HTR-8/SVneo (cell line): ENCODE measurements around the gene ETS1.

Source experiments
- DNase-seq: peaks from one replicate; pipeline ENCODE4 v3.0.0; 2011; ENCODE audit warnings: low spot score, mixed read lengths; ENCODE audit not compliant: insufficient read length
- FAIRE-seq: peaks from 2 replicates; lab custom pipeline; 2011; peaks lifted over from hg19 to GRCh38; lab: Jason Lieb, UNC

Gene ETS1

DNA sequence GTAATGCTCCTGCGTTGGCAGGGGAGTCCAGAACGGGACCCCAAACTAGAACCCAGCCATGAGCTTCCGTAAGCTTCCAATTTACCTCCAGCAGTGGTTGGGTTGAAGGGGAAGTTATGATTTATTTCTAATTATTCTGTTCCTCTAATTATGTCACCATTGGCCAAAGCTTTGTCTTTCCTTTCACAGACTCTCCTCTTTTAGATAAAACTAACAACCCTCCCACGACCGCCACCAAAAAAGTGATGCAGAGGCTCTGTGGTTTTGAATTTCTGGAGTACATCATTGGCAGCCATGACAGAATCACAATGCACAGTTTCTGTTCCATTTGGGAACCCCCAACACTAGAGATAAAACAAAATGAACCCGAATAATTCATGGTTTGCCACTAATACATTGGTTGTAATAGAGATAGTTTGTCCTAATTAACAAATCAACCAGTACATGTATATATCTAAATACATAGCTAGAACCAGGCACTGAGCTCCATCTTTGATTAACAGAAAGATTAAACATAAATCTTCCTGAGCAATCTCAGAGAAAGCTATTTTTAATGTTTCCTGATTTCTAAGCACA lies 64.3 kb downstream of the ETS1 start:
- no peak for DNase-seq
- no peak for FAIRE-seq

DNA sequence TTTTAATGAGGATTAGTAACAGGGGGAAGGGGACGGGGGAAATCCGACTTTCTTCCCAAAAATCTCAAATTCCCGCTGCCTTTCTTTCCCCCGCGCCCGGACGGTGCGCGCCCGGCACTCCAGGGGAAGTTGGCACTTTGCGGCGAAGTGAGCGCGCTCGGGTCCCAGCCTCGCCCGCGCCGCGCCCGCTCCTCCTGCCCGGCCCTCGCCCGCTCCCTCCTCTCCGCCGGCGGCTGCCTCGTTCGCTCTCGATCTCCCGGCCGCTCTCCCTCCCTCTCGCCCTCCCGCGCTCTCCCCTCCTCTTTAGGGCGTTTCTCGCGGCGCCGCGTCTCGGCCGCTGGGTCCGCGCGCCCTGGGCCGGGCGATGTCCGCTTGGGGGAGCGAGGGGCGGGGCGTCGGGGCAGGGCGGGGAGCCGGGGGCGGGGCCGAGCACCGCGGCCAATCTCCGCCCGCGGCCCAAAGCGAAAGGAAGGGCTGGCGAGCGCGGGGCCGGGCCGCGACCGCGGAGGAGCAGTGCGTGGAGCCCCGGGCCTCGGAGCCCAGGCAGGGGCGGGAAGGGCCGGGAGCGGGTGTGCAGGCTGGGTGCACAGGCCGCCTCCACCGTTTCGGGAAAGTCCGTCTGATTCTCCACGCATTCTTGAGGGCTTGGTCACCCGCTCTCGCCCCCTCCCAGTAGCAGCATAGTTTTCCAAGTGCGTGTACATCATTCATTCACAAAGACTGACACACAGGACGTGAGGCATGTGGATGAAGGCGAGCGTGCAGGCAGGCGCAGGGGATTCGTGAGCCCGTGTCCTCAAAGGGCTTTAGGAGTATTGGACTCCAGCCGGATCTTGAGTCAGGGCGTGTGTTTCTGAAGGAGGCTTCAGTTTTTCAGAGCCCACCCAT lies 65.1 kb downstream of the ETS1 start:
- peak; percentile 65 for DNase-seq
- FAIRE-seq: peak; percentile 83

DNA sequence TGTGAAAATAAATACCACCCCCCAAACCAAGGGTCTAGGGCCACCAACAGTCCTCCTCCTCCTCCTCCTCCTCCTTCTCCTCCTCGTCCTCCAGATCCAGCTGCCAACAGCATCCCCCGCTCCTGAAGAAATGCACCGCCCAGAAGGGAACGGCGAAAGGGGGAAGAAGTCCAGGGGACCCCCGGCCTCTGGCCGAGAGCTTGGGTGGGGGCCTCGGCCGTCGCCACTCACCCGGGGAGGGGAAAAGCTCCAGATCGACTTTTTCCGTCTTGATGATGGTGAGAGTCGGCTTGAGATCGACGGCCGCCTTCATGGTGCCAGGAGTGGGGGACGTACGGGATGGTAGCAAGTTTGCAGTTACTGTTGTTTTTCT lies 65.7 kb downstream of the ETS1 start:
- FAIRE-seq (no peak), DNase-seq (no peak)

DNA sequence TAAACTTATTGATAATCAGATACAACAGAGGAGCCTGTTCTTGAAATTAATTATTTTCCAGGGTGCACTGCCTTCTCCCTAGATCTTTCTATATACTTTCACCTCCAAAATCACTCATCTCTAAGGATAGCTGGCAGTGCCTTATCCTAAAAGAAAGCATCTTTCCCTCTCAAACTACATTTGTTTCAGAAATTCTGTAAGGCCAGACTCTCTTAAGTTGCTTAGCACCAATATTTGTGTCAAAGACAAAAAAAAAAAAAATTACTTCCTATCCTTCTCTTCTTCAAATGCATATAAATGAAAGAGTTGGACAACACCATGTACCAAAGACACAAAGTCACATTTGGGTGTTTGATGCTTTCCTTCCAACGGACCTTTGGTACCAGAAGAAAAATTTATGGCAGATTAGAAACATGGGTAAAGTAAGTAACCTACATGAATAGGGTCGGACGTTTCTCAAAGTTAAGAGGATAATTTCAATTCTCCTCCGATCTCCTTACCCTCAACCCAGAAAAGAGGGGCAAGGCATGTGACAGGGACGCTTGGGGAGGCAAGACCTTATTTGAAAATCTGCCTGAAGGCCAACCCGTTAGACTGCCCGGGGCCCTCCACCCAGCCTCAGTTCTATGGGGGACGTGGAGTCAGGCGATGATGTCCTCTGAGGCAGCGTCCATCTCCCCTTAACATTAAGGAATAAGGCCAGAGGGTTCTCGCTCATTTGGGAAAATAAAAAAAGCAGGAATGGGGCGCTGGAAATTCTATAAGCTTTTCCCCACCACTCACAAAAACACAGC lies 66.3 kb downstream of the ETS1 start:
- FAIRE-seq (no peak), DNase-seq (no peak)

DNA sequence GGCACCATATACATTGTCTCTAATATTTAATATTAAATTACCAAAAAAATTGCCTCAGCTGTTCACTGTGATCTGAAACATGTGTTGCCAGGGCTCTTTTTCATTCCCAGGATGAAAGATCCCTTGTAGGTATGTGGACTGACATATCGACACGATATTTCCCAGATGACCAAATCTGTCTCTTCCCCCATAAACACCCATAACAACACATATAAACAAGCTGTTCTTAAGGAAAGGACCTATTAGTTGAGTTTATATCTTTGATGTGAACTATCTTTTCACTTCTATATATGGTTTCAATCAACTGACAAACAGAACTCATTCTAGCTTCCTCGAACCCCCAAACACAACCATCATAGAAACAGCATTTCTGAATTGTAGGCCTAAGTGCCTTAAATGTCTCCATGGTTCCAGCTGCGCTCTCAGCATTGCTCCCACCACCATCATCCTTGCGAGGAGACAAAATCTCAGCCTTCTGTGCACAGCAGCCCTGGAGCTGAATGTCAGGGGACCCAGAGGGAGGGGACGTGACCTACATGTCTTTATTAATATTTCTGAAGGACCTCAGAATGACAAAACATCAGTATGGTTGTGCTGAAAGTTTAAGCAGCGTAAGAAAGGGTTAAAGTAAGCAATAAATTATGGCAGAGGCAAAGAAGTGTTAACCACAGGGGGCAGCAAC lies 67.0 kb downstream of the ETS1 start:
- no peak for DNase-seq
- FAIRE-seq: no peak

DNA sequence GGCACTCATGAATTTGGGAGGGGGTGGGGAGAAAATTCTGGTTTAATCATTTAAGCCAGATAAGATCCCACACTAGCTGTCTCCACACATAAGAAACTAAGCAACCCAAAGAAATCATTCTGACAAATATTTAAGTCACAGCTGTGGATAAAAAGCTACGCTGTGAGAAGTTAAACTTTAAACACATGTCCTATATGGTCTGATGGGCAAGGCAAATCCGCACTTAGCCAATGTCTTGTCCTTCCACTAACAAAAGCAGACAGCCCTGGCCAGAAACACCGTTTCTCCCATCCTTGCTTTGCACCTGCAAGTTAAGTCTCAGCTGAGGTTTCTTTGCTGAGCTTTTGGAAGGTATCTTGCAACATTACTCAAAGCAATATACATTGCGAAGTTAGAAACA lies 68.0 kb downstream of the ETS1 start:
- FAIRE-seq: no peak
- no peak for DNase-seq

DNA sequence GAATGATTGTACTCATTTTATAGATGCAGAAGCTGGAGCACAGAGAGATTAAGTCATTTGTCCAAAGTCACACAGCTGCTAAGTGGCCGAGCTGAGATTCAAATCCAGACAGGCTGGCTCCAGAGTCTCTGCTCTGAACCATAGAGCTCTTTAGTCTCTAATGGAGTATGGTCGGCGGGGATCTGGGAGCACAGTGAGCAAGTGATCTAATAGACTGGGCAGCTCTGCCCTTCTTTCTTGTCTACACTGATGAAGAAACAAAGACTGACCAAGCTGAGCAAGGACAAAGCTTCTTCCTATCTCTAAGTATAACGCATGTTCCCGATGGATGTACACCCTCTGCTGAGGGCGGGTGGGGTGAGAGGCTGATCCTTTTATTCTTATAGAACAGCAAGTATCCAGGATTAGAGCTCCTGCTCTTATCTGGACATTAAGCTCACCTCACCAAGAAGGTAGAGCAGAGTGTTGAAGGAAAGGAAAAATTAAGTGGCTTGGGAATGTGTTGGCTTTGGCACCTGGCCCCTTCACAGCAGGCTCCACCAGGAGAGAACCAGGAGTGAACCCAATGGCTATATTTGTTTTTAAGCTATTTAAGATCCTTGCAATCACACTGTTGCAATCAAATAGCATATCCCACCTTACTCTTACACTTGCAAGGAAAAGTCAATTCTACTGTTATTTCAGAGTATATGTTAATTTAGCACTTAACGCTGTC lies 68.7 kb downstream of the ETS1 start:
- FAIRE-seq: no peak

DNA sequence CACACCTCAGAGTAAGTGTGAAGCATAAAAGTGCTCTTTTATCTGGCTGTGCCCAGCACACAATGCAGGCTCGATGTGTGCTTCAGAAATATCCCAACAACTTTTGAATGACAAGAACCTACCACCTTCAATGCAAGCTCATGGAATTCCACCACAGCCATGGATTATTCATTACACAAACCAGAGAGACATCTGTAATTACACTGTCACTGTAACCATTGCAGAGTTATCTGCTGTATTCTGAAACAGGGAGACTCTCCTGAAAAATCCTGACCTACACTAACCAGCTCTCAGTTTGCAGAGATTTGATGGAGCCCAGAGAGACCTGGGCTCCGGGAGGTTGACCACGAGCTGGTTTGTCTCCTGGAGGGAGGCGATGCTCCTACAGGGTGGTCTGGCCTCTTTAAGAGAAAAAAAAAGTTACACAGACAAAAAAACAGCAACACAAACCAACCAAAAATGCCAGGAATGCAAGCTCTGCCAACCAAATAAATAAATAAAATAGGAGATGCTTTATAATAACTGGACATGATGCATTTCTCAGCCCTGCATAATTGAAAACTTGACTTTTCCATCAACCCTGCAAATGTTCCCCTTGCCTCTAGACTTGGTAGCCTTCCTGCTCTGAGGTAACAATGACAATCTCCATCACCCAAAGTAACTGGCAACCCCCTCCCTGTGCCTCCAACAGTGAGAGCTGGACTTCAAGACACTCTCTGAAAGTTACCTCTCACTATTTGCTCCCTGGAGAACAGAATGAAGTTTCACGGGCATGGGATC lies 69.7 kb downstream of the ETS1 start:
- FAIRE-seq (no peak), DNase-seq (no peak)

More for the DNA sequence above, 68.7 kb downstream of the ETS1 start:
- no peak for DNase-seq

DNA sequence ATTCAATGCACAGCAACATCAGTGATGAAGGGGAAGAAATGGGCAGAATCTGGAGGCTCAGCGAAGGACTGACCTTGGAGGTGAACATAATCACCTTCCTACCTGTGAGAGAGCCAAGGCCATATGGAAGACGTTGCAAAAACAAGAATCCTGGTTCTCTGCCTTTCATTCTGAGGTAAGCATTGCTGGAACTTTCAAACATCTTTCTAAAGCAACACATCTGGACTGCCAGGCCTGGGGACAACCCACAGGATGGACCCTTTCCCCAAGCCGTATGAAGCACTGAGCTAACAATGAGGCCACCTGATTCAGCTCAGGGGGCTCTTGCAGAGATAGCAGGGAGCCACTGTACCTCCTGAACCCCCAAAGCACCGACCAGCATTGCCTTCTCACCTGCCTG lies 70.5 kb downstream of the ETS1 start:
- DNase-seq: no peak
- FAIRE-seq: no peak

DNA sequence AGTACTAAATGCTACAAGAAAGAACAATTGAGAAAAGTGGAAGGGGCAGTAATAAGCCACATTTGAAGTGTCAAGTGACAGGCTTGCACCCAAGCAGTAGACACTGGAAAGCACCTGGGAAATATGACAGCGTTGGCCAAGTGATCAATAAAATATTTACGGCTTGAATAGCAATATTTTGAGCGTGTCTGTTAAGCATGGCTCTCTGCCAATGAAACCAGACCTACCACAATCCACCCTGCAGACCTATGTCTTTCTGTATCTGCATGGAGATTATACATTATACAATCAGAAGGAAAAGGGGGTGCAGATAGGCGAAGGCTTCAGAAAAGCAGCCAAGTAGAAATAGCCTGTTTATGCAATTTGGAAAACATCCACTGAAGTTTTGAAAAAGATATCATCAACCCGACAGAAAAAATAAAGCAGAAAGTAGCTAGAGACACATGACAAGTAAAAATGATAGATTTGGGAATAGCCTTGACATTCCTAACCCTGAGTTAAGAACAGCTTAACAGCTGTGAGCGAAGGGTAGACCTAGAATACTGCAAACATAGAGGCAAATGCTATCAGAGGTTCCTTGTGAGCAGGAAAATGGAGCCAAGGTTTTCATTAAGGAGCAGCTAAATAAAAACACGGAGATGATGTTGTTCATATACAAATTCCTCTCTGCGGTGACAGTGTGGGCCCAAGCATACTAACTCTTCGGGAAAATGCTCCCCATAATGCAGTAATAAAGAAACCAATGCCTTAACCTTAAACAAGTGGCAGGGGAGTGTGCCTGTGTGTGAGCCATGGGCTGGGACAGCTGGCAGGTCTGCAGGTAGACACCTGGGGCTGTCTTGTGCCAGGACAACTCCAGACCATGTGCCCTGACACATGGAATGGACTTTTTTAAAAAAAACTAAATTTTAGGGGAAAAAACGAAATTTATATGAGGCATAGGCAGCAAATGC lies 71.3 kb downstream of the ETS1 start:
- DNase-seq (no peak), FAIRE-seq (no peak)

DNA sequence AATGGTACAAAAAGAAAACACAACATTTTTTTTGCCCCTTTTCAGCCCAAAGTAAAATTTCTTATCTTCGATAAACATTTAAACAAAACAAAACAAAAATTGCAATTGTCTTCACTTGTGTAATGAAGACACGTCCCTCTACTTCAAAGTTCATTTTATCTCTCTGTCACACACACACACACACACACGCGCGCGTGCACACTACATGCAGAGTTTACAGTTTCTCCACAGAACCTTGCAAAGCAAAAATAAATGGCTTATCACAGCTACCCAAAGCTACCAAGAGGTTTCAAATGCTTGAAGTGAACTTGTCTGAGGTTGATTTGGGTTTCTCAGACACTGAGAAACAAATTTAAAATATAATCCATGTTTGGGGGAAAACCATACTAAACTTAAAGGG lies 72.3 kb downstream of the ETS1 start:
- FAIRE-seq: no peak
- no peak for DNase-seq

DNA sequence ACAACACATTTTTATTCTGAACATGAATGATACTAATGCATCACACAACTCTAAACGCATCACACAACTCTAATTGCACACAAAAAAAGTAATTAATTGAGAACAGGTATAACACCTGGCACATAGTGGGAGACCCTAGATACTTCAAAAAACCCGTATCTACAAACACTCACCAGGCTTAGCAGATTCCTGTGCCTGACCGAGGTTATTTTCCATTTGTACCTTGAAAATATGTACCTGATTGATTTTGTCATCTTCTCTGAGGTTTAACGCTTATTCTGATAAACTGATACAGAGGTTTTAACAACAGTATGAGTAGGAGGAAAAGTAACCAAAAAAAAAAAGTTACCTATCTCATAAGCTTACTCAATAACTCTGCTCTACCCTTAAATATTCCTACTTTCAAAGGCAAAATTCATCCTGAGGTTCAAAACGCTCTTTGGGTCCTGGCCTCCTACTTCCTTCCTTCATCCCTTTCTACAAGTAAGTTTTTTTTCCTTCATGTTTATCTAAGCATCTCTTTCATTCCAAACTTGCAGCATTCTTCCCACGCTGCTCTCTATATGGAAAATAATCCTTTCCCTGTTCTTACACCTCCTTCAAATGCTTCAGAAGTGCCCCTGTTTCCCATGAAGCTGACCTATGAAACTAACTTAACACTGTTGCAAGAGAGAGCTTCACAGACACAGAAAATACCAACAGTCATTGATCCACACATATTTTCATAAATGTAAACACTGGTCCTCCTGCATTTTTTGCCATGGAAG lies 73.3 kb downstream of the ETS1 start:
- DNase-seq: no peak
- FAIRE-seq: no peak

DNA sequence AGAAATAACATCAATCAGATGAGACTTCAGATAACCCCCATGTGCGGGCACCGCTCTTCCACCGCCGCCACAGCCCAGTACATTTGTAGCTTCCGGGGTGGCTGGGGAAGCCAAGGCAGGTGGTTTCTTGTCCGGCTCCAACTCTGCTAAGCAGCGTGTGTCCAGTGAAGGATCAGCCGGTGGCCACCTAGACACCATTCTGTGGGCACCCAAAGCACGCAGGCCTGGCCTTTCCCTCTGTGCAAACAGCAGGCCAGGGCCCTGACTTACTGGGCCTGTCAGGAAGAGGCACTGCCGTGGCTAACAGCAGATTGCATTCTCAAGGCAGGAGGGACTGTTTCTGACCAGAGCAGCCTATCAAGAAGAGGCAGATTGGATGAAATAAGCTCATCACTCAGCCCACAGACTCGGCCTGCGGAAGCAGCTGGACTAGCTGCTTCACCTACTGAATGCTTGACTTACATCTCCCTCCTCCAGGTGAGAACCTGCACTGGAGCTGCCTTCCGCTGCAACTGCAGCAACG lies 74.8 kb downstream of the ETS1 start:
- DNase-seq (no peak), FAIRE-seq (no peak)

DNA sequence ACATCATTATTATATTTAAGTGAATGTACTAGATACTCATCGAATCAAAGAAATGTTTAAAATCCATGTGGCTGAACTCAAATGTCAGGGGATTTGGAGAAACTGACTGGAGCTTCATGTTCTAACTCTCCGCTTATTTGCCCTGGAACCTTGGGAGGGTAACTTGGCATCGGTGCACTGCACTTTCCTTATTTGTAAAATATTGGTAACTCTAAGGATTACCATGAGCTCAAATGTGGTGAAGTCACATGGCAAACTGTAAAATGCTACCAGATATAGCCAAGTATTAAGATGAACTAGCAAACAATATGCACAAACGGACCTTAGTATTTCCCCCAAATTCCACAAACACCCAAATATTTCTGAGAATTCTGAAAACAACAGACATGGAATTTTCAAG lies 75.6 kb downstream of the ETS1 start:
- no peak for FAIRE-seq

DNA sequence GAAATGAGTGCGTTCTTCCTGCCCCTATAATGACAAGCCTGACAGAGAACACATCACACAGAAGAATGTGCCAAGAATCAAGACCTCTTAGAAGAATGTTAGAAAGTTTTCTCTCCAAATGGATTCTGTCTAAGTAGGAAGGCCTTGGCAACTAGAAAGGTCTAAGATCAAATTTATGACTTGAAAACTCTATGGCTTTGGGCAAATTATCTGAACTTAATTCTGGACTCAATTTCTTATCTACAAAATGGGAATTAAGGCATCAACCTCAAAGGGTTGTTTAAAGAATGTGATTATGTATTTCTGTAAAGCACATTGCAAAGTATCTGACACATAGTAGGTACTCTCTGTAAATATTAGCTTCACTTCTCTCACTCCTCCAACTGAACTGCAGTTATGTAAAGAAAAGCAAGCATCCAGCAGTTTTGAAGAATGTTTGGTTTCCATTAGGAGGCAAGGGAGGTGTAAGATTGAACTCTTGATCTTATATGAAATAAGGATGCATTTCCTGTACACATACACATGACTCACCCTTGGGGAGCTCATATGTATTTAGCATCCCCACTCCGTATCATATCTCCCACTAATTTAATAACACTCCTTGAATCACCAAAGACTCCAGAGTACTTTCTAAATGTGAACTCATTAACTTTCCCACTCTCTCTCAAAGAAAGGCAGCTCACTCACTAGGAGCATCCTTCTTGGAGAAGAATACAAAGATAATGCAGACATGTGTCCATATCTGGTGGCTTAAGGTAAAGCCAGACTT lies 77.6 kb downstream of the ETS1 start:
- DNase-seq (no peak), FAIRE-seq (no peak)

More for the DNA sequence above, 75.6 kb downstream of the ETS1 start:
- DNase-seq: no peak

DNA sequence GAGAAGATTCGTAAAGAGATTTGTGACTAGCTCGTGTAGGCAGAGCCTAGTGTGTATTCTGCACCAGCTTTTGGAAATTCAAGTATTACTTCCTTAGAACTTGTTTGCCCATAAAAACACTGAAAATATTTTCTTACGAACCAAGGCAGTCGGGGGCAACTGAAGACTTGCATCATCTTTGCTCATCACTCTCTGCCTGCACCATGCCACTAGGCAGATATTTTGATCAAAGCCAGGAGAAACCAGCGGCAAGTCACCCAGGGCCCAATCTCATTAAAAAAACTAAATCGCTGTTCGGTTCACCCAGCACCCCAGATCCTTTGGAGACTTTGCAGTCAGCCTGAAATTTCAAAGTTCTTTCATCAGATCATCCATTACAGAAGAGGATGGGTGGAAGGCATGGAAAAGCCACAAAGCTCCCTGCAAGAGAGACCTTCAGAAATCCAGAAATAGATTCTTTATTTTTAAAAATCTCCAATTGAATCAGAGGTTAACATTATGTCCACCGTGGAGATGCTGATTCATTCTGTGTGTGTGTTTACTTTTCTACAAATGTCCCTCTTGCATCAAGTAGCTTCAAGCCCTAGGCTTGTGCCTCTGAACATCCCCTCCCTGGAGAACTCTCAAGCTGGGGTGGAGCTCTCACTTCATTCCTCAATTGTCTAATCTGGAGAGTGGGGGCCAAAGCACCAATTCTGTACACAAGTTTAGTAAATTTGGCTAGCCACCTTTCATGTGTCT lies 78.4 kb downstream of the ETS1 start:
- no peak for DNase-seq
- no peak for FAIRE-seq
